Measurements from ENCODE around the gene TNNT1. TPM values are rescaled to one million over a fixed set of nuclear protein-coding genes. Genes with fewer than 3 reads are reported as not detected.

The TNNT1 gene
- total RNA-seq, 1 donor: not detected

DNA sequence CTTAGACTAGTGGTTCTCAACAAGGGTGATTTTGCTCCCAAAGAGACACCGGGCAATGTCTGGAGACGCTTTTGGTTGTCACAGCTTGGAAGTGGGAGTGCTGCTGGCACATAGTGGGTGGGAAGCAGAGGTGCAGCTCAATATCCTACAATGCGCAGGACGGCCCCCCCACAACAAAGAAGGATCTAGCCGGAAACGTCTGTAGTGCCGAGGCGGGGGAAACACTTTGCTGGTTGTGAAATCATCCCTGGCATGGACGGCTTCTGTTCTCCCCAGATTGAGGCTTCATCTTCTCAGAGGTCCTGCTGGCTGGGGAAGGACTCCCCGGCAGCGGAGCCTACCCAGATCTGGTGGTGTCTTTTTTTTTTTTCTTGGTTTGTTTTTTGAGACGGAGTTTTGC lies 44.5 kb upstream of the TNNT1 start:
- no peak overlapping the region for H3K4me2 ChIP-seq (ENCODE audit: insufficient read depth, low read length)
- no peak overlapping the region for H3K4me3 ChIP-seq (ENCODE audit: insufficient read depth, low read length)
- H3K9me3 ChIP-seq (ENCODE audit: low read depth, low read length): no peaks in the 10 kb centered on the region
- no peak overlapping the region for H2AFZ ChIP-seq (ENCODE audit: low read length)
- no peaks in the 10 kb centered on the region for H4K20me1 ChIP-seq (ENCODE audit: insufficient read depth, low read length)
- H3K4me1 ChIP-seq (ENCODE audit: insufficient read depth, low read length): peaks cover 8% of the 10 kb centered on the region
- no peak overlapping the region for H3K27ac ChIP-seq (ENCODE audit: low read depth, low read length)
- TF ChIP-seq, protein P1, sequence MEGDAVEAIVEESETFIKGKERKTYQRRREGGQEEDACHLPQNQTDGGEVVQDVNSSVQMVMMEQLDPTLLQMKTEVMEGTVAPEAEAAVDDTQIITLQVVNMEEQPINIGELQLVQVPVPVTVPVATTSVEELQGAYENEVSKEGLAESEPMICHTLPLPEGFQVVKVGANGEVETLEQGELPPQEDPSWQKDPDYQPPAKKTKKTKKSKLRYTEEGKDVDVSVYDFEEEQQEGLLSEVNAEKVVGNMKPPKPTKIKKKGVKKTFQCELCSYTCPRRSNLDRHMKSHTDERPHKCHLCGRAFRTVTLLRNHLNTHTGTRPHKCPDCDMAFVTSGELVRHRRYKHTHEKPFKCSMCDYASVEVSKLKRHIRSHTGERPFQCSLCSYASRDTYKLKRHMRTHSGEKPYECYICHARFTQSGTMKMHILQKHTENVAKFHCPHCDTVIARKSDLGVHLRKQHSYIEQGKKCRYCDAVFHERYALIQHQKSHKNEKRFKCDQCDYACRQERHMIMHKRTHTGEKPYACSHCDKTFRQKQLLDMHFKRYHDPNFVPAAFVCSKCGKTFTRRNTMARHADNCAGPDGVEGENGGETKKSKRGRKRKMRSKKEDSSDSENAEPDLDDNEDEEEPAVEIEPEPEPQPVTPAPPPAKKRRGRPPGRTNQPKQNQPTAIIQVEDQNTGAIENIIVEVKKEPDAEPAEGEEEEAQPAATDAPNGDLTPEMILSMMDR (IDR thresholded peaks at IDR 0.05; ENCODE audit: extremely low read depth, low read depth, low read length): no peak
- H3K79me2 ChIP-seq (ENCODE audit: insufficient read depth, low read length): no peaks in the 10 kb centered on the region
- no peaks in the 10 kb centered on the region for H3K36me3 ChIP-seq (ENCODE audit: insufficient read depth, low read length)
- no peaks in the 10 kb centered on the region for H3K27me3 ChIP-seq (ENCODE audit: insufficient read depth, low read length)
- DNase-seq (ENCODE audit: insufficient read length, low spot score, missing footprints): no peak

DNA sequence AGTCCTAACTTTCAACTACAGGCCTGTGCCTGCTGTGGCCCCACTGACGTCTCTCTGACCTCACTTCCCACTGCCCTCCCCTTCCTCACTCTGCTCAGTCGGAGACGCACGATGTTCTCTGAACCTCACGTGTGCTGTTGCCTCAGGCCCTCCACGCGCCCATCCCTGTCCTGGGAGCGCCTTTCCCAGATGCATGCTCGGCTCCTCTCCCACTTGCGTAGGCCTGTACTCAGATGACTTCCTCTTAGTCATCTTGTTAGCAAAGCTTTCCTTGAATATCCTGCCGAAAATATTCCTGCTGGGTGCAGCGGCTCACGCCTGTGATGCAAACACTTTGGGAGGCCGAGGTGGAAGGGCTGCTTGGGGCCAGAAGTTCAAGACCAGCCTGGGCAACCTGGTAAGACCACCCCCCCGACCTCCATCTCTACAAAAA lies 40.4 kb upstream of the TNNT1 start:
- peaks cover 8% of the 10 kb centered on the region for H3K4me1 ChIP-seq (ENCODE audit: insufficient read depth, low read length)
- peak; percentile 99 for DNase-seq (ENCODE audit: insufficient read length, low spot score, missing footprints)
- H3K79me2 ChIP-seq (ENCODE audit: insufficient read depth, low read length): no peaks in the 10 kb centered on the region
- H3K4me2 ChIP-seq (ENCODE audit: insufficient read depth, low read length): peak overlapping the region; percentile 0
- H3K9me3 ChIP-seq (ENCODE audit: low read depth, low read length): no peaks in the 10 kb centered on the region
- no peak overlapping the region for H3K4me3 ChIP-seq (ENCODE audit: insufficient read depth, low read length)
- no peaks in the 10 kb centered on the region for H3K27me3 ChIP-seq (ENCODE audit: insufficient read depth, low read length)
- H3K36me3 ChIP-seq (ENCODE audit: insufficient read depth, low read length): no peaks in the 10 kb centered on the region
- peak overlapping the region; percentile 66 for H3K27ac ChIP-seq (ENCODE audit: low read depth, low read length)
- peak overlapping the region; percentile 21 for H2AFZ ChIP-seq (ENCODE audit: low read length)
- TF ChIP-seq, protein P1 (IDR thresholded peaks at IDR 0.05; ENCODE audit: extremely low read depth, low read depth, low read length): no peak
- no peaks in the 10 kb centered on the region for H4K20me1 ChIP-seq (ENCODE audit: insufficient read depth, low read length)

DNA sequence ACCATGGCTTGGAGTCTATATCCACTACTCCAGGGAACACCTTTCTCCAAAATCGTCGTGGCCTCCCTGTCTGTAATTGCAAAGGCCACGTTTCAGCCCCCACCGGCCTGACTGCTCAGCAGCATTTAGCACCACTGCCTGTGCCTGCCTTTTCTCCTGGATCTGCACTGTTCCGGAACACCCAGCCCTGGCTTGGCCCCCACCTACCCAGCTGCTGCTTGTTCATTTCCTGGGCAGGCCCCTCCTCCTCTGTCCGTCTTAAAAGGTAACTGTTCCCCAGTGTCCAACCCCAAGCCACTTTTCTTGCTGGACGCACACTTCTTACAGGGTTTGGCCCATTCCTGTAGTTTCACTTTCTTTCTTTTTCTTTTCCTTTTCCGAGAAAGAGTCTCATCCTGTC lies 39.6 kb upstream of the TNNT1 start:
- TF ChIP-seq, protein P1 (IDR thresholded peaks at IDR 0.05; ENCODE audit: extremely low read depth, low read depth, low read length): no peak
- no peak overlapping the region for H2AFZ ChIP-seq (ENCODE audit: low read length)
- peaks cover 8% of the 10 kb centered on the region for H3K4me1 ChIP-seq (ENCODE audit: insufficient read depth, low read length)
- peak overlapping the region; percentile 32 for H3K4me2 ChIP-seq (ENCODE audit: insufficient read depth, low read length)
- no peaks in the 10 kb centered on the region for H3K79me2 ChIP-seq (ENCODE audit: insufficient read depth, low read length)
- DNase-seq (ENCODE audit: insufficient read length, low spot score, missing footprints): peak; percentile 74
- no peaks in the 10 kb centered on the region for H3K27me3 ChIP-seq (ENCODE audit: insufficient read depth, low read length)
- no peak overlapping the region for H3K4me3 ChIP-seq (ENCODE audit: insufficient read depth, low read length)
- H3K9me3 ChIP-seq (ENCODE audit: low read depth, low read length): no peaks in the 10 kb centered on the region
- no peaks in the 10 kb centered on the region for H4K20me1 ChIP-seq (ENCODE audit: insufficient read depth, low read length)
- H3K36me3 ChIP-seq (ENCODE audit: insufficient read depth, low read length): no peaks in the 10 kb centered on the region
- peak overlapping the region; percentile 66 for H3K27ac ChIP-seq (ENCODE audit: low read depth, low read length)

DNA sequence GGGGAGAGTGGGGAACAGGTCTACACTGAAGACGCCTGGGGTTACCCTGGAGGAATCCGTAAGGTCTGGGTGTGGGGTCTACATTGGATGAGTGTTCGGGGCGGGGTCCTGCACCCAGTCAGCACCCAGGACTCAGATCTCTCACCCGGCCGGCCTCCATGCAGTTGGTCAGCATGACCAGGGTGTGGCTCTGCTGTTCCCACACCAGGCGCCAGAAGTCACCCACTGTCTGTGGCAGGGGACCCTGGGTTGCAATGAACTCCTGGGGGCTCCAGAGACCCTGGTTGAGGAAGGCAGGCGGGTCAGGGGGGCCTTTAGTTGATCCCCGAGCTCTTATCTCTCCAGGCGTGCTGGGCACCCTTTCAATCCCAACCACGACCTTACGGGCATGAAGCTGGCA lies 37.1 kb upstream of the TNNT1 start:
- no peaks in the 10 kb centered on the region for H3K9me3 ChIP-seq (ENCODE audit: low read depth, low read length)
- no peaks in the 10 kb centered on the region for H3K36me3 ChIP-seq (ENCODE audit: insufficient read depth, low read length)
- no peak overlapping the region for H2AFZ ChIP-seq (ENCODE audit: low read length)
- no peak overlapping the region for H3K4me3 ChIP-seq (ENCODE audit: insufficient read depth, low read length)
- TF ChIP-seq, protein P1 (IDR thresholded peaks at IDR 0.05; ENCODE audit: extremely low read depth, low read depth, low read length): no peak
- no peak overlapping the region for H3K4me2 ChIP-seq (ENCODE audit: insufficient read depth, low read length)
- peaks cover 8% of the 10 kb centered on the region for H3K4me1 ChIP-seq (ENCODE audit: insufficient read depth, low read length)
- H3K27ac ChIP-seq (ENCODE audit: low read depth, low read length): no peak overlapping the region
- no peak for DNase-seq (ENCODE audit: insufficient read length, low spot score, missing footprints)
- H4K20me1 ChIP-seq (ENCODE audit: insufficient read depth, low read length): no peaks in the 10 kb centered on the region
- peaks cover 12% of the 10 kb centered on the region for H3K27me3 ChIP-seq (ENCODE audit: insufficient read depth, low read length)
- no peaks in the 10 kb centered on the region for H3K79me2 ChIP-seq (ENCODE audit: insufficient read depth, low read length)
